Calu3 (cell line): ENCODE data around the gene TBC1D10A. TPM values are rescaled to one million over a fixed set of nuclear protein-coding genes. Genes with fewer than 3 reads are reported as not detected.

Source experiments
- BruUV-seq: library from RNA; stranded (reverse); fragments of 400-500 nt; replicated peaks from 2 replicates; lab custom pipeline; 2021; lab: Mats Ljungman, UMichigan
- CTCF ChIA-PET: fragments of 300-600 bp; sonication (Branson Sonifier 250); formaldehyde crosslinking; loops from one replicate; lab custom pipeline; 2022; ENCODE audit warnings: antibody characterized with exemption; lab: Charles Lee
- DNase-seq: peaks from one replicate; pipeline ENCODE4 v3.0.0; 2022
- H3K27ac Mint-ChIP-seq: one replicate; pipeline ENCODE4 v1.8.0; 2022; ENCODE audit warnings: mixed read lengths; ENCODE audit not compliant: unreplicated experiment
- H3K27me3 Mint-ChIP-seq: one replicate; pipeline ENCODE4 v1.8.0; 2022; ENCODE audit warnings: mixed read lengths; ENCODE audit not compliant: unreplicated experiment
- H3K36me3 Mint-ChIP-seq: one replicate; pipeline ENCODE4 v1.8.0; 2022; ENCODE audit warnings: mild to moderate bottlenecking, moderate library complexity, mixed read lengths; ENCODE audit not compliant: insufficient read depth, unreplicated experiment
- H3K4me1 Mint-ChIP-seq: one replicate; pipeline ENCODE4 v1.8.0; 2022; ENCODE audit warnings: mild to moderate bottlenecking, low read depth, mixed read lengths; ENCODE audit not compliant: unreplicated experiment
- H3K4me3 Mint-ChIP-seq: one replicate; pipeline ENCODE4 v1.8.0; 2022; ENCODE audit warnings: mild to moderate bottlenecking, low read depth, moderate library complexity, mixed read lengths; ENCODE audit not compliant: unreplicated experiment
- H3K9me3 Mint-ChIP-seq: one replicate; pipeline ENCODE4 v1.8.0; 2022; ENCODE audit warnings: low read depth, mixed read lengths; ENCODE audit not compliant: unreplicated experiment
- intact Hi-C: fragments of 100-400 bp; cut with micrococcal nuclease; formaldehyde crosslinking; loops from one replicate; pipeline ENCODE4 v1.10.0; 2022; ENCODE audit not compliant: unreplicated experiment
- total RNA-seq: library from RNA; stranded (reverse); gene quantifications from 2 replicates; pipeline ENCODE4 v1.2.3, GENCODE V29; 2022
- TF ChIP-seq, protein P1 (sequence below): fragments of 200-600 bp; IDR thresholded peaks from one replicate; pipeline ENCODE4 v1.8.0; 2022; ENCODE audit warnings: antibody characterized with exemption; ENCODE audit not compliant: unreplicated experiment

TBC1D10A gene
- total RNA-seq, 1 experiment from 2014 or later = 24.5 TPM

DNA sequence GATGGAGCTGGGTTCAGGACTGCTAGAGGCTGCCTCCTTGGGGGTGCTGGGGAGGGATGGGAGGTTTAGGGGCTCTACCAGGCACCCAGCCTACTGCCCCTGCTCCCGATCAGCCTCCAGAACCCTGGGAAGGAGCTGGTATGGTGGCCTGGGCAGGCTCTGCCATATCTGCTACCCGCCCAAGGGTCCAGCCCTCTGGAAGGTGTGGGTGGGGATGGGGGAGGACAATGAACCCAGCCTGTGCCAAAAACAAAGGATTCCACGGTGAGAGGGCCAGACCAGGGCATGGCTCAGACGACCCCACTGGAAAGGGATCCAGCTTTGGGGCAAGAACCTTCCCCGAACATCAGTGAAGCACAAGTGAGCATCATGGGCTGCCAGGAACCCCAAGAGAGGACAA, 40.4 kb downstream of the TBC1D10A start:
- H3K4me3 Mint-ChIP-seq = no peak overlapping the region
- no peak overlapping the region for H3K27ac Mint-ChIP-seq
- intact Hi-C loops = loop anchor here (1.0 kb wide), 1 partner anchor 23 kb away; no protein-coding TSS in a partner anchor
- no peak for DNase-seq
- TF ChIP-seq, protein P1, sequence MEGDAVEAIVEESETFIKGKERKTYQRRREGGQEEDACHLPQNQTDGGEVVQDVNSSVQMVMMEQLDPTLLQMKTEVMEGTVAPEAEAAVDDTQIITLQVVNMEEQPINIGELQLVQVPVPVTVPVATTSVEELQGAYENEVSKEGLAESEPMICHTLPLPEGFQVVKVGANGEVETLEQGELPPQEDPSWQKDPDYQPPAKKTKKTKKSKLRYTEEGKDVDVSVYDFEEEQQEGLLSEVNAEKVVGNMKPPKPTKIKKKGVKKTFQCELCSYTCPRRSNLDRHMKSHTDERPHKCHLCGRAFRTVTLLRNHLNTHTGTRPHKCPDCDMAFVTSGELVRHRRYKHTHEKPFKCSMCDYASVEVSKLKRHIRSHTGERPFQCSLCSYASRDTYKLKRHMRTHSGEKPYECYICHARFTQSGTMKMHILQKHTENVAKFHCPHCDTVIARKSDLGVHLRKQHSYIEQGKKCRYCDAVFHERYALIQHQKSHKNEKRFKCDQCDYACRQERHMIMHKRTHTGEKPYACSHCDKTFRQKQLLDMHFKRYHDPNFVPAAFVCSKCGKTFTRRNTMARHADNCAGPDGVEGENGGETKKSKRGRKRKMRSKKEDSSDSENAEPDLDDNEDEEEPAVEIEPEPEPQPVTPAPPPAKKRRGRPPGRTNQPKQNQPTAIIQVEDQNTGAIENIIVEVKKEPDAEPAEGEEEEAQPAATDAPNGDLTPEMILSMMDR = no peak
- H3K4me1 Mint-ChIP-seq = peaks cover 10% of the 10 kb centered on the region
- CTCF ChIA-PET = interaction anchor here (0.8 to 0.9 kb wide), 2 partner anchors 12 to 41 kb away, joined by 3 to 4 read pairs; no protein-coding TSS in a partner anchor
- peaks cover 61% of the 10 kb centered on the region for H3K36me3 Mint-ChIP-seq
- BruUV-seq = no TSS peak
- no peaks in the 10 kb centered on the region for H3K27me3 Mint-ChIP-seq
- no peaks in the 10 kb centered on the region for H3K9me3 Mint-ChIP-seq

GRCh38 chr22:30285846-30286200, 40.9 kb downstream of the TBC1D10A start:
- Mint-ChIP-seq H3K36me3 (peaks cover 60% of the 10 kb centered on the region), H3K9me3 (no peaks in the 10 kb centered on the region), H3K4me1 (peaks cover 10% of the 10 kb centered on the region), H3K27ac (no peak overlapping the region), H3K4me3 (no peak overlapping the region), H3K27me3 (no peaks in the 10 kb centered on the region)
- intact Hi-C loops = loop anchor here (1.0 kb wide), 1 partner anchor 23 kb away; no protein-coding TSS in a partner anchor
- CTCF ChIA-PET = interaction anchor here (0.8 to 0.9 kb wide), 2 partner anchors 12 to 42 kb away, joined by 3 to 4 read pairs; no protein-coding TSS in a partner anchor
- BruUV-seq = no TSS peak
- TF ChIP-seq, protein P1 = no peak
- DNase-seq = no peak

- TF ChIP-seq, protein P1 = no peak
- CTCF ChIA-PET = interaction anchor here (0.6 to 1.0 kb wide), 2 partner anchors 22 to 108 kb away, joined by 3 read pairs; no protein-coding TSS in a partner anchor
- Mint-ChIP-seq H3K9me3 (no peaks in the 10 kb centered on the region), H3K4me1 (peaks cover 7% of the 10 kb centered on the region), H3K27ac (no peak overlapping the region), H3K27me3 (no peaks in the 10 kb centered on the region), H3K36me3 (peaks cover 60% of the 10 kb centered on the region), H3K4me3 (no peak overlapping the region)
- intact Hi-C loops = no loop called here
- BruUV-seq = no TSS peak
- DNase-seq = no peak
Measured at GRCh38 chr22:30285176-30285845, 41.4 kb downstream of the TBC1D10A start.

- Mint-ChIP-seq H3K27ac (no peak overlapping the region), H3K4me3 (no peak overlapping the region), H3K27me3 (no peaks in the 10 kb centered on the region), H3K9me3 (no peaks in the 10 kb centered on the region), H3K4me1 (peaks cover under 1% of the 10 kb centered on the region), H3K36me3 (peaks cover 55% of the 10 kb centered on the region)
- no TSS peak for BruUV-seq
- DNase-seq = no peak
- TF ChIP-seq, protein P1 = no peak
- intact Hi-C loops = no loop called here
- CTCF ChIA-PET = interaction anchor here (0.6 to 1.0 kb wide), 2 partner anchors 21 to 107 kb away, joined by 3 read pairs; no protein-coding TSS in a partner anchor
Measured at GRCh38 chr22:30284666-30285065, 42.1 kb downstream of the TBC1D10A start.
